A204.1 (cell line): ENCODE results near the gene HLA-DOA.

ENCODE experiments used
- FAIRE-seq: peaks from 2 replicates; lab custom pipeline; 2012; peaks lifted over from hg19 to GRCh38; lab: Jason Lieb, UNC

Gene HLA-DOA

DNA sequence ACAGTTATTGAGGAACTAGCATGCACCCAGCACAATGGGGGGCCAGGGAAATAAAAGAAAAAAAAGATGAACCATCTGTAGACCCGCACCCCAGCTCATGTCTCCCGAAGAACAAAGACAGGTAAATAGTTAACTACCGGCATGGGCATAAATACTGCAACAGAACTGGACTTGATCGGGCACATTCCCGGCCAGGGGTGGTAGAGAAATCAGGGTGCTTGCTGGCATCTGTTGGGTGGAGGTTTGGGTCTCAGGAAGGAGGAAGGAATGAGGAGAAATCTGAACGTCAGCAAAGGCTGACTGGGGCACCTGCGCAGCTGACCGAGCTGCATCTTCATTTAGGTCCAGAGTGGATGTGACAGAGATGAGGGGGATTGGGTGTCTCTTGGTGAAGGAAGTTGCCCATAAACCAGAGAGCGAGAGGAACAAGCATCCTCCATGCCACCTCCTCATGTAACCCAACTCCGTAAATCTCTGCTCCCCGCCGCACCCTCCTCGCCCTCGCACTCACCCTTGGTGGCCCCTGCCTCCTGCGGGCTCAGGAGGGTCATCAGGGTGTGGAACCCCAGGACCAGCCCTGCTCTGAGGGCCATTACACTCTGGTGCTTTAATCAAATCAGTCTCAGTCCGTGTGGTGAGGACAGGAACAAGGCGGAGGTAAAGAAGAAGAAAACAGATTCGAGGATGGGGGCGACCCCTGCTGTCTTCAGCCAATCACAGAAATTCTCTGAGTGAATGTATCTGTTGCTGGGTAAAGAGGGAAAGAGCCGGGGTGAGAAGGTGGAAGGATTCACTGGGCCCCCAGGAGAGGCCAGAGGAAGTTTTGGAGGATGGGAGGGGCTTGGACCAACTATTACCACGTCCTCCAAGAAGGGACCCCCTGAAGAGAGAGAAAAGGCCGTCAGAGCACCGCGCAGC, at the start of gene HLA-DOA:
Gene HLA-DOA (minus strand): TSS at position 648 of the 918 bp plus-strand sequence.
- FAIRE-seq, result no peak

DNA sequence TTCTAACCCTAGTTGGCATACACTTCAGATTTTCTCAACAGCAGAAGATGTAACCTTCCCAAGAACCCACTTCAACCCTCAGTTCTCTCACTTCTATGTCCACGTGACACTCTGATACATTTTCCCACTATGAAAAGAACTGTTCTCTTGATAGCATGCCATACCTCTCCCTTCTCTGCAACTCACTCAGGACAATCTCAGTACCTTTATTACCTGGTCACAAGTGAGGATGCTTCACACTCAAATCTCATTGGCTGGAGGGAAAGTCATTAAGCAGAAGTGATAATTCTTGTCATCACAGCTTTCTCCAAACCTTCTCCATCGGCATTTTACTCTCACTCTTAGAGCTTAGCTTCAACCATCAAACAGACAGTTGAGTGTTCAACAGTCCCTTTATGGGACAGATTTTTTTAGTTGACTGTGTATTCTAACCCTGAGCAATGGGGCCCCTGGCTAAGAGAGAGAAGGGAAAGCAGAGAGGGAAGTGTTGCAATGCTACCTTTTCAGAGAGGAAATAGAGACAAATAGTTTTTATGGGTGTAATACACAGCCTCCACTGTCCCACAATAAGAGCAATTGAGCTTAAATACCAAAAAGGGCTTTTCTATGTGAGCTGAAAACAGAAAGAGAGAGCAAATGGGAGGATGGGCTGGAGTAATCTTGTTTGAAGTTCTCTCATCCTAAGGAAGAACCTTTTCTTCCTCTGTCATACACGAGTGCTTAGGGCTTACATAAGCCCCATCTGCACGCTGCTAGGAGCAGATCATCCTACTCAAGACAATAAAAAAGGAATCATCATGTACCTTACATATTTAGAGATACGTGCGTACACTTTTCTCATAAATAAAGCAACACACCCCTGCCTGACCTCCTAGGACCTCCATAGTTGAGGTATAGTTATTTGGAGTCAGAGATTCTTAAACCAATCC, 48.1 kb upstream of the HLA-DOA start:
- no peak for FAIRE-seq

GRCh38 chr6:33053230-33053629, 43.8 kb upstream of the HLA-DOA start:
- no peak for FAIRE-seq

GRCh38 chr6:33052627-33053026, 43.2 kb upstream of the HLA-DOA start:
- FAIRE-seq, result no peak

- no peak for FAIRE-seq
These were observed 40.8 kb upstream of the HLA-DOA start for GRCh38 chr6:33050014-33050810.

DNA sequence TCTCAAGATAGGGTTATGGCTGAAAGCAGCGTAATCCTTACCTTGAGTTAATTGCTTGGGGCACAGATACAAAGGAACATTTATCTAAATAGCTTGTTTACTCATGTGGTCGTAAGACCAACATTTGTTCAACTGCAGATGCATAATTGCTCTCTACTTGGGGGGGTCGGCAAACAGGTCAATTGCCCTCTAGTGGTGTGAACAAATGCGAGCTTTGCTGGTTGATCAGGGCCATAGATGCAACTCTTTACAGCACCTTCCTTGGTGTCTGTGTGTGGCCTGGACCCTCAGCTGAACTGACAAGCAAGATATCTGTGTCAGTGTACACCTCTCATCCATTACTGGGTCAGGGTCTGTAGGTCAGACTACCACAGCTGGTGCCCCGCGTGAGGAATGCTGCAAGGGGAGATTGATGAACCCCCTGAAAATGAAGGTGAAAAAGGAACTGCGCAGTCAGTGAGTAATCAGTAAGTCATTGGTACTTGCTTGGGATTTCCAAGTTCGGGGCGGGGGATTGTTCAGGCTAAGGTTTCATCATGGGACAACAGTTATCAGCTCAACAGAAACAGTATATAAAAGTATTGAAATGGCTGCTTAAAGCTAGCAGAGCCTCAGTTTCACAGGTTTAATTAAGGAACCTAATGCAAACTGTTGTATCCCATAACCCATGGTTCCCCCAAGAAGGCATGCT, 40.1 kb upstream of the HLA-DOA start:
- FAIRE-seq, result no peak

GRCh38 chr6:33040157-33040556, 30.8 kb upstream of the HLA-DOA start:
- FAIRE-seq, result no peak

GRCh38 chr6:33036535-33036934, 27.1 kb upstream of the HLA-DOA start:
- FAIRE-seq, result no peak

DNA sequence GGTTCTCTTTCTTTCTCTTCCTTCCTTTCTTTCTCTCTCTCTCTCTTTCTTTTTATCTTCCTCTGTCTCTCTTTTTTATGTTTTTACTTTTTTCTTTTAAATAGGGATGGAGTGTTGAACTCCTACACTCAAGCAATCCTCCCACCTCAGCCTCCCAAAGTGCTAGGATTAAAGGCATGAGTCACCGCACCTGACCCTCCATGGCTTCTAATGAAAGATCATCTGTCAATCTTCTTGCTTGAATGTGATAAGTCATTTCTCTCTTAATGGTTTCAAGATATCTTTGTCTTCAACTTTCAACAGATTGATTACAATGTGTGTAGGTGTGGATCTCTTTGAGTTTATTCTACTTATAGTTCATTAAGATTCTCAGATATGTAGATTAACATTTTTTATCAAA, 25.2 kb upstream of the HLA-DOA start:
- no peak for FAIRE-seq

DNA sequence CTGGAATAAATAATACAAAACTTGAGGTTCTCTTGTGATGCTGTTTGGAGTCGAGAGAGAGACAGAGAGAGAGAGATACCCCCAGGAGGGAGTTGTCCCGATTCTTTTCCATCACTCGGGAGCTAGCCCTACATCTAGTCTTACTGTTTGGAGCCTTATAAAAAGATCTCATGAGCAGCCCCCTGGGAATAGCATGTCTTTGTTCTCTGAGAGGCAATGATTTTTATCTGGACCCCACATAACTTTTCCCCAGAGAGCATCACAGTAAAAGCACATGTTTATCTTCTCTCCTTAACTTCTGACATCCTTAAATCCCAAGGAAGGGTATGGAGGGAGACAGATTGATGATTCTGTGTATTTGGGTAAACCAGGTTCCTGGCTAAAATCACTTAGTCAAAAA, 20.9 kb upstream of the HLA-DOA start:
- FAIRE-seq, result no peak

DNA sequence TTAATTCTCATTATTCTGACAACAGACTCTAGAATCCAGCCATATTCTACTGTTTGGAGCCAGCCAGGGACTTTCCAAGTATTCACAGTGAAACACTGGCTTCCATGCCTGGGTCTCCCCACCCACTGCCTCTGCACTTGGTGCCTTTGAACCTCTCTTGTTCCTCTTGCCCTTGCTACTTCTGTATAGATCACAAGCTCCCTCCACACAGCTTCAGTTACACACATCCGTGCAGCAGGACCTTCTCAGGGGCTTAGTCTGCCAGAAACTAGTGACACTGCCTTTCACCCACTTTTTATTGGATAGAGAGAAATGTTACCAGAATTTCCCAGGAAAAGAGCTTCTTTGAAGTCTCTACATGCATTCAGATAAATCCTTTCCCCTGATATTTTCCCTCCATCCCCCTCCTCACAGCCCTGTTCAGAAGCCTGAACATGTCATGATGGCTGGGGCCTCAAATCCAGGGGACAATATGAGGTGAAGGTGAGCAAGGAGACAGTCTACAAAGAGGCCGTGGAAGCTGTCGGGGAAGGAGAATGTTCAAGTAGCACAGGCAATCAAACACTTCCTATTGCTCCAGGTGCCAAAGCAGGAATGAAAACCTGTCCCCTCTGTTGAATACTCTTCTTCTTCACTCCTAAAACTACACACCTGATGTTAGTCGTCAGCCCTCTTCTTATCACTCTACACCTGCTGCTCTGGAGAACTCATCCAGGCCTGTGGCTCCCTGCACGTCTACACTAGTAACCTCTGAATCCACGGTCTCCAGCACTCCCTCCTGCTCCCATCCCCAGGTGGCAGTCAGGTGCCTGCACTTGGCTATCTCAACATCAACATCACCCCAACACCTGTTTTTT, 20.2 kb upstream of the HLA-DOA start:
- FAIRE-seq, result no peak

DNA sequence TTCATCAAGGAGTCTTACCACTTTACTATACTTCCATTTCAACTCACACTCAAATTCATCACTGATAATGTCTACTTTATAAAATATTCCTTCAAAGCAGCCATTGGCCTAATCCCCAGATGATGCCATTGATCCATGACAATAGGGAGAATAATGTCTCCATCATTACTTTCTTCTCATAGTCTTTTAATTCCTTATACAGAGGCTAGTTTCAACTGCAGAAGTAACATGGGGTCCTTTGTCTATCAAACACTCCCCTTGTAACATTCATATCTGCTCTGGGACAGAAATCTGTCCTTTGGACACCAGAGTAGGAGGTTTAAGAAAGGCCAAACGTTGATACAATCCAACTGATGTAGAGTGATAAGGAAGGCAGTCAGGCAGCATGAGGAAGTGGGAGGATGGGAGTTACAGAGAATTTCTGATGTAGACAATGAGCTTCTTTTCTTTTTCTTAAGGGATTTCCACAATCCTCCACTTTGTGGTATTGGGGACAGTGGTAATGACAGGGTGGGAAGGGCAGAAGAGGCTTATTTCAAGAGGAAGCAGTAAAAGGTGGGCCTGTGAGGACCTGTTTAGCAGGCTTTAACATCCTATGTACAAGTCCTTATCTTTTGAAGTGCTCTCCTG, 18.9 kb upstream of the HLA-DOA start:
- FAIRE-seq, result no peak

DNA sequence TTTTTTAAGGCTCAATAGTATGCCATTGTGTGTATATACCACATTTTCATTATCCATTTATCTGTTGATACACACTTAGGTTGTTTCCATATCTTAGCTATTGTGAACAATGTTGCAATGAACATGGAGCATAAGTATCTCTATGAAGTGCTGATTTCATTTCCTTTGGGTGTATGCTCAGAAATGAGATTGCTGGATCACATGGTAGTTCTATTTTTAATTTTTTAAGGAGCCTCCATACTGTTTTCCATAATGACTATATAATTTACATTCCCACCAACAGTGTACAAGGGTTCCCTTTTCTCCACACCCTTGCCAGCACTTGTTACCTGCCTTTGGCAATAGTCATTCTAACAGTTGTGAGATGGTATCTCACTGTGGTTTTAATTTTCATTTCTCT, 15.1 kb upstream of the HLA-DOA start:
- FAIRE-seq, result no peak

GRCh38 chr6:33023536-33023935, 14.1 kb upstream of the HLA-DOA start:
- FAIRE-seq, result no peak

GRCh38 chr6:33021917-33022316, 12.5 kb upstream of the HLA-DOA start:
- no peak for FAIRE-seq

DNA sequence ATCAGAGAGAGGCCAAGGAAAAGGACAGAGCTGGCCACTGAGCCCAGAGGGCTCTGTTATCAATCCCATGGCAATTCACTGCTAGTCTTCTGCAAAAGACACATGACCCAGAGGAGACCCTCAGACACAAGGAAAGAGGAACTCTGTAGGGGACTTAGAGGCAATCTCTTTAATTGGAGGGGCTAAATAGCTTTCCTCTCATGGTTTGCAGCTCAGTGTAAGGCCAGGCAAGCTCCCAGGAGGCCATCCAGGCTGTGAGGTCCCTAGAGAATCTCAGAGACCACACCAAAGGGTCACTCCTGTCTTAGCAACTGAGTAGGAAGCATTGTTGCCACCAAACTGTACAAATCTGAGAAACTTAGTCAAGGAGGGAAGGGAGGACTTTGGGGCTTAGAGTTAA, 10.0 kb upstream of the HLA-DOA start:
- FAIRE-seq, result no peak

GRCh38 chr6:33018904-33019303, 9.5 kb upstream of the HLA-DOA start:
- FAIRE-seq, result no peak

DNA sequence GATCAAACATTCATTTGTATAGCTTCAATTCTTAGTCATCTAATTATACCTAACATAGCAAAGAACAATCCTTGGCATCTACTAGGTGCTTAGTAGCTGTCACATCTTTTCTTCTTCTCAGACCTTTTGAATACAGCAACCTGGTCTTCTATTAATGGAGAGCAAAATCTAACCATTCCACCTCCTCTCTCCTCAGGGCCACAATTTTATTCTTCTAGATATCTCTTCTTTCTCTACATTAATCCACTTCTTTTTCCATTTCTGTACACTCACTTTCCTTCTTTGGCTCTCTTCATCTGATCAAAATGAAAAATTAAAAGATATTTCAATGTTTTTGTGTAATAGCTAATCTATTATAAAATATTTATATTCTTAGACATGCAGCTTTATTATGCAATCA, 9.0 kb upstream of the HLA-DOA start:
- no peak for FAIRE-seq

- FAIRE-seq, result no peak
These were observed 8.4 kb upstream of the HLA-DOA start for GRCh38 chr6:33017694-33018353.

- no peak for FAIRE-seq
These were observed 7.6 kb upstream of the HLA-DOA start for GRCh38 chr6:33017018-33017417.
